NB4 (cell line): ENCODE results near the gene UST.

Experiments
- DNase-seq: peaks from one replicate; pipeline ENCODE4 v3.0.0; 2010; ENCODE audit warnings: low read depth
- H3K4me3 ChIP-seq: one replicate; pipeline ENCODE4 v1.5.1; 2011; ENCODE audit warnings: mild to moderate bottlenecking, low read depth, low read length, moderate library complexity
- CTCF ChIP-seq: IDR thresholded peaks from one replicate; pipeline ENCODE4 v1.5.1; 2012; ENCODE audit warnings: low read depth, low read length
- MAX ChIP-seq: IDR thresholded peaks from 2 replicates; pipeline ENCODE4 v1.6.1; 2011; ENCODE audit warnings: low read depth, low read length
- MYC ChIP-seq: IDR thresholded peaks from 2 replicates; pipeline ENCODE4 v1.6.1; 2011; ENCODE audit warnings: low read depth, low read length
- POLR2A ChIP-seq: IDR thresholded peaks from 2 replicates; pipeline ENCODE4 v1.6.1; 2011; ENCODE audit warnings: mild to moderate bottlenecking; ENCODE audit not compliant: insufficient read length; ENCODE audit errors: extremely low read depth

Gene UST

GRCh38 chr6:148795563-148795962 is 48.7 kb downstream of the UST start:
- TF ChIP-seq MAX (no peak), CTCF (no peak), POLR2A (no peak), MYC (no peak)
- no peak overlapping the region for H3K4me3 ChIP-seq
- DNase-seq, result no peak

GRCh38 chr6:148799647-148800046 is 52.8 kb downstream of the UST start:
- DNase-seq, result no peak
- no peak for TF ChIP-seq MAX
- TF ChIP-seq POLR2A, result no peak
- no peak for TF ChIP-seq MYC
- TF ChIP-seq CTCF, result no peak

GRCh38 chr6:148800536-148800935 is 53.7 kb downstream of the UST start:
- no peak for DNase-seq
- no peak overlapping the region for H3K4me3 ChIP-seq
- TF ChIP-seq MAX (no peak), CTCF (no peak), POLR2A (no peak), MYC (no peak)

More at GRCh38 chr6:148799647-148800046, 52.8 kb downstream of the UST start:
- H3K4me3 ChIP-seq, result no peak overlapping the region

GRCh38 chr6:148803979-148804378 is 57.1 kb downstream of the UST start:
- no peak for TF ChIP-seq MYC
- TF ChIP-seq CTCF, result no peak
- TF ChIP-seq POLR2A, result no peak
- TF ChIP-seq MAX, result no peak
- no peak for DNase-seq
- no peak overlapping the region for H3K4me3 ChIP-seq

- no peak overlapping the region for H3K4me3 ChIP-seq
- DNase-seq, result no peak
- TF ChIP-seq MYC (no peak), CTCF (no peak), MAX (no peak), POLR2A (no peak)
Measured at GRCh38 chr6:148805777-148806176, 58.9 kb downstream of the UST start.

- H3K4me3 ChIP-seq, result no peak overlapping the region
- TF ChIP-seq MAX (no peak), POLR2A (no peak), MYC (no peak), CTCF (no peak)
- no peak for DNase-seq
Measured at GRCh38 chr6:148807784-148808183, 61.0 kb downstream of the UST start.
